DMS153 treated with DMSO at 0.1 percent for 48 hours (cell line): ENCODE measurements around the gene COX20.

Source experiments
- DNase-seq: peaks from one replicate; lab custom pipeline; 2025; ENCODE audit not compliant: unreplicated experiment; lab: John Stamatoyannopoulos, UW

Gene COX20

GRCh38 chr1:244869950-244870349 is 34.5 kb downstream of the COX20 start:
- DNase-seq: no peak

- DNase-seq: no peak
Measured at GRCh38 chr1:244874974-244875579, 39.6 kb downstream of the COX20 start.

GRCh38 chr1:244876228-244876910 is 40.9 kb downstream of the COX20 start:
- no peak for DNase-seq

GRCh38 chr1:244878681-244879080 is 43.2 kb downstream of the COX20 start:
- no peak for DNase-seq

- no peak for DNase-seq
Measured at GRCh38 chr1:244881552-244882280, 46.3 kb downstream of the COX20 start.

- no peak for DNase-seq
Measured at GRCh38 chr1:244887281-244887680, 51.8 kb downstream of the COX20 start.

GRCh38 chr1:244893836-244894235 is 58.4 kb downstream of the COX20 start:
- DNase-seq: no peak
